Astrocyte of the cerebellum (primary cell): Measurements from ENCODE around the gene PEX16.

Source experiments
- DNase-seq: peaks from one replicate; pipeline ENCODE4 v3.0.0-alpha.2; 2011; ENCODE audit warnings: low read depth
- H3K4me3 ChIP-seq: 2 replicates; pipeline ENCODE4 v1.5.1; 2011; ENCODE audit warnings: mild to moderate bottlenecking, low read depth, low read length, moderate library complexity
- CTCF ChIP-seq: IDR thresholded peaks from 2 replicates; pipeline ENCODE4 v1.5.1; 2012; ENCODE audit warnings: low read length, low read depth, moderate library complexity, mild to moderate bottlenecking; ENCODE audit errors: missing control alignments
- in situ Hi-C: cut with HindIII; loops from 2 replicates; pipeline ENCODE4 v1.10.0; 2017; ENCODE audit warnings: low sequenced_read_pairs

The PEX16 gene

GRCh38 chr11:45870706-45871105, 47.0 kb downstream of the PEX16 start:
- H3K4me3 ChIP-seq, result no peak overlapping the region
- in situ Hi-C loops, result no loop called here
- no peak for DNase-seq
- TF ChIP-seq CTCF, result no peak

DNA sequence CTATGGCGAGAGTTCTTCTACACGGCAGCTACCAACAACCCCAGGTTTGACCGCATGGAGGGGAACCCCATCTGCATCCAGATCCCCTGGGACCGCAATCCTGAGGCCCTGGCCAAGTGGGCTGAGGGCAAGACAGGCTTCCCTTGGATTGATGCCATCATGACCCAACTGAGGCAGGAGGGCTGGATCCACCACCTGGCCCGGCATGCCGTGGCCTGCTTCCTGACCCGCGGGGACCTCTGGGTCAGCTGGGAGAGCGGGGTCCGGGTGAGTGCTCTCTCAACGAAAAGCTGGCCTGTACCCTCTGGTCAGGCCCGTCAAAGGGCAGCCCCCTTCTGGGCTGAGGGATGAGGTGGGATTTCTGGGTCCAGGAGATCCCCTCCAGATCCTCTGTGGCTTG, 48.1 kb downstream of the PEX16 start:
- in situ Hi-C loops, result no loop called here
- TF ChIP-seq CTCF, result no peak
- DNase-seq, result no peak

DNA sequence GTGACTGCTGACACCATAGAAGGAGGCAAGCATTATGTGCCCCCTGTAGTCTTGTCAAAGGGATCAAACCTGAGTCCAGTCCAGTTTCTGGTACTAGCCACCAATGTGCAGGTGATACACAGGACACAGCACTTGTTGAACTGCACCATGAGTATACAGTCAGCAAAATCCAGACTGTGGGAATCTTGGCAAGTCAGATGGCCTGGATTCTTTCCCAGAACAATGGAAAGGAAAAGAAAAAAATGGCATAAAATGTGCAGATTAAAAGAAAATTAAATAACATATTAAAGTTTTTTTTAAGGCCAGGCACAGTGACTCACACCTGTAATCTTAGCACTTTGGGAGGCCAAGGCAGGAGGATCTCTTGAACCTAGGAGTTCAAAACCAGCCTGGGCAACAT, 53.6 kb downstream of the PEX16 start:
- TF ChIP-seq CTCF, result no peak
- in situ Hi-C loops, result no loop called here
- peak; percentile 47 for DNase-seq

More for the DNA sequence above, 48.1 kb downstream of the PEX16 start:
- H3K4me3 ChIP-seq, result no peak overlapping the region

GRCh38 chr11:45860764-45861510, 56.7 kb downstream of the PEX16 start:
- in situ Hi-C loops, result no loop called here

More for the DNA sequence above, 53.6 kb downstream of the PEX16 start:
- H3K4me3 ChIP-seq, result no peak overlapping the region

GRCh38 chr11:45860348-45860747, 57.3 kb downstream of the PEX16 start:
- DNase-seq, result no peak
- in situ Hi-C loops, result no loop called here
- no peak overlapping the region for H3K4me3 ChIP-seq
- TF ChIP-seq CTCF, result no peak

More at GRCh38 chr11:45860764-45861510, 56.7 kb downstream of the PEX16 start:
- DNase-seq, result no peak
- no peak for TF ChIP-seq CTCF
- no peak overlapping the region for H3K4me3 ChIP-seq
